Stimulated activated CD8-positive, alpha-beta memory T cell treated with anti-CD3 and anti-CD28 coated beads, Interleukin-4, amount 100 ng/mL, for 48 hours (primary cell): Measurements from ENCODE around the gene ZNF524.

Experiments used
- DNase-seq: peaks from one replicate; pipeline ENCODE4 v3.0.0-alpha.2; 2020

The ZNF524 gene

GRCh38 chr19:55644191-55644833 is 44.2 kb downstream of the ZNF524 start:
- no peak for DNase-seq

GRCh38 chr19:55644842-55645511 is 44.9 kb downstream of the ZNF524 start:
- no peak for DNase-seq

DNA sequence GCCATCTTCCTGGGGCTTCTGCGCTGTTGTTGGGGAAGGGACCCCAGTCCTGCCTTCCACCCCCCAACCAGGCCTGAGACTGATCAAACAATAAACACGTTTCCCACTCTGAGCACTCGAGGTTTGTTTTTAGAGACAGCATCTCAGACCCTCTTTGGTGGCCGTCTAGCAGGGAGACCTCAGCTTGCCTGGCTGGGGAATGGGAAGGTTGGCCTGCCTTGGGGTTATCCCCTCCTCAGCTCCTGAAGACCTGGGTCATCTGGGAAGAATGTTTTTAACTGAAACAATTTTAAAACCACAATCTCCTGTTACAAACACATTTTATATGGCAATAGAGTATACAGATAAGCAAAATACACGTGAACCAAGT is 45.4 kb downstream of the ZNF524 start:
- DNase-seq, result no peak

DNA sequence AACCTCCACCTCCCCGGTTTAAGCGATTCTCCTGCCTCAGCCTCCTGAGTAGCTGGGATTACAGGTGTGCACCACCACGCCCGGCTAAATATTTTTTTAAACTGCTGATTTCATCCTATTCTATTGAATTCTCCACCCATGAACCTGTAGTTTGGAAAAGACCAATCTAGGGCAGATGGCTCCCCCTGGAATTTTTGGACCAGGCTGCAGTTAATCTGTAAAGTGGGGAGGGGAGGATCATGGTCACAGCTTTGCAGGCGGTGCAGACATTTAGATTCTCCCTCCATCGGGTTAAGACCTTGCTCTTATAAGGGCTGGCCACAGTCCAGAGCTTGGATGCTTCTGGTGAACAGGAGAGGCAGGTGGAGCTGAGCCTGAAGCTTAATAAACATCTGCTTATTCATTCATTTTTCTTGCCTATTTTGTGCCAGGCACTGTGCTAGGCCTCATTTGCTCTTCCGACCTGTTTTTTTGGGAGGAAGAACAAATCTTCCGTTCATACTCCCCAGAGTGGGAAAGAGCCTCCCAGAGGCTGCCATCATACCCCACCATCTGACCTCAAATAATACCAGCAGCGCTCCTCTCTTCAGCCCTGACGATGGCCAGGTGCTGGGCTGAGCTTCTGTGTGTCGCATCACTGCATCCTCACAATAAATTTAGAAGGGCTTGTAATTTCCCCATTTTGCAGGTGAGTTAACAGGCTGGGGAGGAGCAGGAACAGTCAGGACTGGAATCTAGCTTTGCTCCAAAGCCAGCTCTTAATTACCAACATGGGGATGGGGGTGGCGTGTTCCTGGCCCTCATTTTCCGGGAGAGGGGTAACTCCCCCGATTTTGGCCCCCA is 47.0 kb downstream of the ZNF524 start:
- DNase-seq, result no peak

GRCh38 chr19:55647732-55648584 is 47.9 kb downstream of the ZNF524 start, which contains the start of gene CCDC106:
Gene CCDC106, plus strand, starts transcription at chr19:55648212. Its CDS starts 835 bp downstream, at chr19:55649047.
- DNase-seq, result peak; percentile 65

DNA sequence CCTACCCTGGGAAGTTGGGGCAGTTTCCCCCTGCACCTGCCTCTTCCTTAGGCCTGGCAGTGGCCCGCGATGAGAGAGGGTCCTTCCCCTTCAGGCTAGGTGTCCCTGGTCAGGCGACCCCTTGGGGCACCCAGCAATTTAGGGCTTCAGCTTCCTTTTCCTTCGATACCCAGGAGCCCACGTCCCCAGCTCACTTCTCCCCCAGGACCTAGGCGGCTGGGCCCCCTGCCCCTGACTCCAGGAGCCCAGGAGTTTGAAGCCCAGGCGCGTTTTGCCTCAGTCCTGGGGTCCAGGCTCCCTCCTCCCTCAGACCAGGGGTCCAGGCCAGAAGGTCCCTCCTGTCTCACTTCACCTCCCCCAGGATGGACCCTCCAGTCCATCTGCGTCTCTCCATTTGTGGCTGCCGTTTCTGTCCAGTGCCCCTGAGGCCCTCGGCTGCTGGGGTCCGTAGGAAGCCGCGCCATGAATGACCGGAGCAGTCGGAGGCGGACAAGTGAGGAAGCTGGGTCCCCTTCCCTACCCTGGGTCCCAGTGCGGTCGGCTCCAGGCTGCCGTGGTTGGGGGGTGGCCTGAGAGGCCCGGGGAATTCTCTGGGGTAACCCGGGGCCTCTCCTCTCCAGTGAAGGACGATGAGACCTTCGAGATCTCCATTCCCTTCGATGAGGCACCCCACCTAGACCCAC is 48.6 kb downstream of the ZNF524 start:
- DNase-seq, result no peak

DNA sequence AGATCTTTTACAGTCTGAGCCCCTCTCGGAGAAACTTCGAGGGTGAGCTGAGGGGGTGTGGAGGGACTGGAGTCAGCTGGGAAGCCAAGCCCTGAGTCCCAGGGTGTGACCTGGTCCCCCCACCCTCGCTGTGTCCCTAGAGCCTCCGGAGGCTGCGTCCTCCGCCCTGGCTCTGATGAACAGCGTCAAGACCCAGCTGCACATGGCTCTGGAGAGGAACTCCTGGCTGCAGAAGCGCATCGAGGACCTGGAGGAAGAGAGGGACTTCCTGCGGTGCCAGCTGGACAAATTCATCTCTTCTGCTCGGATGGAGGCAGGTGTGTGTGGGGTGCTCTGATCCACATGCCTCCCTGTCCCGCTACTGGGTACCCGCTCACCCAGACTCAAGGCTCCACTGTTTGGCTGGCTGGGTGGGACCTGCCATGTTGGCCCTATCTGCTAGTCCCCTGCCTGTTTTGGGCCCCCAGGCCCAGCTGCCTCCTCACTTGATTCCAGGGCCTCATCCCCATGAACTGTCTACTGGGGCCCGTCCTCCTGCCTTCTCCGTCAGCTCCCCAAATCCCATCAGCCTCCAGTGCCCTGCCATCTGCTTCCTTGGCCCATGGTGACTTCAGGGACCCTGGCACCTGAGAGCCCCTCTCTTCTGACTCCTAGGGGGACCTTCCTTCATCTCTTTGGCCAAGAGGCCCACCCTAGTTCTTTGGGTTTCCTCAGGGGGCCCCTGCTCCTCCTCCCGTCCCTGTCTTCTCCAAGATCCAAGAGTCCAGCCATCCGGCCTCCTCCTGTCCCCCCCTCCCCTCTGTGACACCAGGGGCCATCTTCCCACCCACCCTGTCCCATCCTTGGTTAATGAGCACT is 49.4 kb downstream of the ZNF524 start:
- DNase-seq, result no peak

- DNase-seq, result no peak
Observed at GRCh38 chr19:55650126-55650557, 50.1 kb downstream of the ZNF524 start.

GRCh38 chr19:55650602-55651230 is 50.6 kb downstream of the ZNF524 start:
- no peak for DNase-seq

DNA sequence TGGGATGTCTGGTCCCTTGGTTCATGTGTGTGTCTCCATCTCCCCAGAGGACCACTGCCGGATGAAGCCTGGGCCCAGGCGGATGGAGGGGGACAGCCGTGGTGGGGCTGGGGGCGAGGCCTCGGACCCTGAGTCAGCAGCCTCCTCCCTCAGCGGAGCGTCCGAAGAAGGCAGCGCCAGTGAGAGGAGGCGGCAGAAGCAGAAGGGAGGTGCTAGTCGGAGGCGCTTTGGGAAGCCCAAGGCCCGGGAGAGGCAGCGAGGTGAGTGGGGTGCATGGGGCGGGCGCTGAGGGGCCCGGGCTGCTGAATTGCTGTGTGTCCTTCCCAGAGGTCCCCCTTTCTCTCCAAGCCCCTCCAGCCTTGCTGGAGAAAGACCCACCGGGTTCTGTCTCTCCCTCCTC is 51.1 kb downstream of the ZNF524 start:
- no peak for DNase-seq

DNA sequence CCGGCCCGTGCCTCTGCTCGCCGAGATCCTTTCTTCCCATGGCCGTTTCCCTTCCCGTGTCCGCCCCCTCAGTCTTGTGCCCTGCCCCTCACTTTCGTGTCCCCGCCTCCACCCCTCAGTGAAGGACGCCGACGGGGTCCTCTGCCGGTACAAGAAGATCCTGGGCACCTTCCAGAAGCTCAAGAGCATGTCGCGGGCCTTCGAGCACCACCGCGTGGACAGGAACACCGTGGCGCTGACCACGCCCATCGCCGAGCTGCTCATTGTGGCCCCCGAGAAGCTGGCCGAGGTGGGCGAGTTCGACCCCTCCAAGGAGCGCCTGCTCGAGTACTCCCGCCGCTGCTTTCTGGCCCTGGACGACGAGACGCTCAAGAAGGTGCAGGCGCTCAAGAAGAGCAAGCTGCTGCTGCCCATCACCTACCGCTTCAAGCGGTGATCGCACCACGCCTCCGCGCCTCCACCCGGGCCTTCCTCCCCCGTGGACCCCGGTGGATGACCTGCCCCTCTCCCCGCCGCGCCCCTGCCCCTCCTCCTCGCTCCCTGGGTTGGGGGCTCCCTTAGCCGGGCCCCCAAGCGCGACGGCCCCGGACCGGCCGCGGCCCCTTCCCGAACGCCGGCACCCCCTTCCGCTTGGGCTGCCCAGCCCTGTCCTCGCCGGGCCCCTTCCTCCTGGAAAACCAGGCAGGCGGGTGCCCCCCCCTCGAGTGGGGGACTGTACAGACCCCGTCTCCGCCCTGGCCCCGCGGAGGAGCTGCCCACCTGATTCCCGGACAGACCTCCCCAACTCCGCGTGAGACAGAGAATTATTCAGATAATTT is 52.4 kb downstream of the ZNF524 start:
- DNase-seq, result no peak
